Kidney epithelial cell (primary cell): ENCODE results near the gene NAP1L1. TPM values are rescaled to one million over a fixed set of nuclear protein-coding genes. Genes with fewer than 3 reads are reported as not detected.

ENCODE experiments used
- DNase-seq: peaks from one replicate; pipeline ENCODE4 v3.0.0-alpha.2; 2010; ENCODE audit warnings: low read depth
- H3K27me3 ChIP-seq: 2 replicates; pipeline ENCODE4 v1.6.0; 2011; ENCODE audit warnings: low read length; ENCODE audit not compliant: control insufficient read depth, insufficient read depth
- H3K36me3 ChIP-seq: 2 replicates; pipeline ENCODE4 v1.5.1; 2011; ENCODE audit warnings: low read length; ENCODE audit not compliant: control insufficient read depth, insufficient read depth
- H3K4me3 ChIP-seq: 2 replicates; pipeline ENCODE4 v1.5.1; 2011; ENCODE audit warnings: low read depth, mild to moderate bottlenecking, control low read depth, low read length
- CTCF ChIP-seq: IDR thresholded peaks from 2 replicates; pipeline ENCODE4 v1.5.1; 2011; ENCODE audit warnings: mild to moderate bottlenecking, moderate library complexity, low read length, control low read depth, inconsistent platforms; ENCODE audit not compliant: insufficient read depth, poor library complexity, severe bottlenecking
- total RNA-seq: library from RNA; depleted of rRNA; stranded (reverse); fragments of >200 nt; gene quantifications from 2 replicates; pipeline ENCODE4 v1.2.3, GENCODE V29; 2015

The NAP1L1 gene
- total RNA-seq, 1 donor from 2014 or later, result 574 TPM

- H3K27me3 ChIP-seq, result no peaks in the 10 kb centered on the region
- no peaks in the 10 kb centered on the region for H3K36me3 ChIP-seq
- no peak for TF ChIP-seq CTCF
- no peak for DNase-seq
- H3K4me3 ChIP-seq, result no peak overlapping the region
These were observed 10.9 kb downstream of the NAP1L1 start for GRCh38 chr12:76073561-76073960.

GRCh38 chr12:76072568-76072967 lies 11.9 kb downstream of the NAP1L1 start:
- Histone ChIP-seq H3K27me3 (no peaks in the 10 kb centered on the region), H3K36me3 (no peaks in the 10 kb centered on the region), H3K4me3 (no peak overlapping the region)
- DNase-seq, result no peak
- TF ChIP-seq CTCF, result no peak

- H3K27me3 ChIP-seq, result no peaks in the 10 kb centered on the region
- no peaks in the 10 kb centered on the region for H3K36me3 ChIP-seq
- TF ChIP-seq CTCF, result no peak
- no peak for DNase-seq
- no peak overlapping the region for H3K4me3 ChIP-seq
These were observed 15.1 kb downstream of the NAP1L1 start for GRCh38 chr12:76069339-76069738.

- Histone ChIP-seq H3K36me3 (no peaks in the 10 kb centered on the region), H3K27me3 (no peaks in the 10 kb centered on the region), H3K4me3 (no peak overlapping the region)
- DNase-seq, result no peak
- TF ChIP-seq CTCF, result no peak
These were observed 18.6 kb downstream of the NAP1L1 start for GRCh38 chr12:76065917-76066316.

- TF ChIP-seq CTCF, result no peak
- DNase-seq, result no peak
- H3K36me3 ChIP-seq, result no peaks in the 10 kb centered on the region
- no peak overlapping the region for H3K4me3 ChIP-seq
- H3K27me3 ChIP-seq, result no peaks in the 10 kb centered on the region
These were observed 19.6 kb downstream of the NAP1L1 start for GRCh38 chr12:76064904-76065303.

GRCh38 chr12:76060111-76060510 lies 24.4 kb downstream of the NAP1L1 start:
- DNase-seq, result no peak
- Histone ChIP-seq H3K27me3 (no peaks in the 10 kb centered on the region), H3K36me3 (no peaks in the 10 kb centered on the region), H3K4me3 (no peak overlapping the region)
- no peak for TF ChIP-seq CTCF
